H4 (cell line): ENCODE measurements around the gene HSD17B3. TPM values are rescaled to one million over a fixed set of nuclear protein-coding genes. Genes with fewer than 3 reads are reported as not detected.
A peak's percentile ranks its signal among the peaks of the same experiment; 100 is the strongest.
"Not testable (repeated sequence)": the region's sequence is repeated elsewhere in the genome, so short reads cannot be mapped to it uniquely, and the experiment has no call there.

Experiments
- DNase-seq: peaks from one replicate; pipeline ENCODE4 v3.0.0-alpha.2; 2015; ENCODE audit warnings: low spot score
- total RNA-seq: library from RNA; depleted of rRNA; stranded (reverse); fragments of >200 nt; shearing (Covaris generic); gene quantifications from 2 replicates; pipeline ENCODE4 v1.2.3, GENCODE V29; 2014

Gene HSD17B3
- total RNA-seq, 1 experiment from 2014 or later, result not detected

DNA sequence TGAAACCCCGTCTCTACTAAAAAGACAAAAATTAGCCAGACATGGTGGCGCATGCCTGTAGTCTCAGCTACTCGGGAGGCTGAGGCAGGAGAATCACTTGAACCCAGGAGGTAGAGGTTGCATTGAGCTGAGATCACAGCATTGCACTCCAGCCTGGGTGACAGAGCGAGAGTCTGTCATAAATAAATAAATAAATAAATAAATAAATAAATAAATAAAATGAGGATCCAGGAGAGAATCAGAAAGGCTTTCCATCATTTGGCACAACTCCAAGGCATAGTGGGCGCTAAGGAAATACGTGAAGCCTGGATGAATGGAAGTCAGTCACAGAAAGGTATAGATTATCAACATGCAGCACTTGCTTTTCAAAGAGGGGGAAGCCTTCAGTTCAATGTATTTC, 65.6 kb downstream of the HSD17B3 start:
- not testable (repeated sequence) for DNase-seq

- peak; percentile 31 for DNase-seq
These were observed 69.3 kb downstream of the HSD17B3 start for GRCh38 chr9:96232539-96233241.

DNA sequence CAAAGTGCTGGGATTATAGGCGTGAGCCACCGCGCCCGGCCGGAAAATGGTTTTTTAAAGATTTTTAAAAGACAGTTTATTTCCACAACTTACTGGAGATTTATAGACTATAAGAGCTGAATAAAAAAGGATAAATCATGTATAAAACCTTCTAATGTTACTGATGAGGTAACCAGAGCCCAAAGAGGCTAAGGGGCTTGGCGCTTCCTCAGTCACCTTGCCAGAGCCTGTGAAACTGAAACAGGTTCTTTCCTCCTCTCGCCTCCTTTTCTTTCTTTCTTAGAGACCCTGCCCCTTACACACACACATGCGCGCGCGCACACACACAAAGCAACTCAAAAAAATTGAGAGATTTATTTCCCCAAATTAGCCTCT, 69.8 kb downstream of the HSD17B3 start:
- no peak for DNase-seq

- no peak for DNase-seq
These were observed 72.0 kb downstream of the HSD17B3 start for GRCh38 chr9:96230002-96230401.

GRCh38 chr9:96222132-96222531, 79.8 kb downstream of the HSD17B3 start:
- DNase-seq, result no peak

DNA sequence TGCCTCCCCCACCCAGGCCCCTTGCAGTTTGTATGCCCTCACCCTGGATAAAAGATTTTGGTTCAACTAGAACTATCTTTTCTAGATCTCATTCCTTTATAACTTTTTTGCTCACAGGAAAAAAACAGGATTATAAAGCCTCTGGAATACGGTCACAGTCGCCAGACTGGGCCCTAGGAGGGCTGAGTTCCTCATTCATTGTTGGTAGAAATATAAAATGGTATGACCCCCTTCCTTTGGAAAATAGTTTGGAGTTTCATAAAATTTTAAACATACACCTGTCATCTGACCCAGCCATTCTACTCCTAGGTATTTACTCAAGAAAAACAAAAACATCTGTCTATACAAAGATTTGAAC, 82.1 kb downstream of the HSD17B3 start:
- no peak for DNase-seq

GRCh38 chr9:96219026-96219899, 82.7 kb downstream of the HSD17B3 start:
- no peak for DNase-seq

GRCh38 chr9:96217754-96218693, 84.0 kb downstream of the HSD17B3 start:
- DNase-seq, result peak; percentile 48

GRCh38 chr9:96217294-96217707, 84.7 kb downstream of the HSD17B3 start:
- DNase-seq, result no peak

- no peak for DNase-seq
These were observed 85.4 kb downstream of the HSD17B3 start for GRCh38 chr9:96216583-96216982.

DNA sequence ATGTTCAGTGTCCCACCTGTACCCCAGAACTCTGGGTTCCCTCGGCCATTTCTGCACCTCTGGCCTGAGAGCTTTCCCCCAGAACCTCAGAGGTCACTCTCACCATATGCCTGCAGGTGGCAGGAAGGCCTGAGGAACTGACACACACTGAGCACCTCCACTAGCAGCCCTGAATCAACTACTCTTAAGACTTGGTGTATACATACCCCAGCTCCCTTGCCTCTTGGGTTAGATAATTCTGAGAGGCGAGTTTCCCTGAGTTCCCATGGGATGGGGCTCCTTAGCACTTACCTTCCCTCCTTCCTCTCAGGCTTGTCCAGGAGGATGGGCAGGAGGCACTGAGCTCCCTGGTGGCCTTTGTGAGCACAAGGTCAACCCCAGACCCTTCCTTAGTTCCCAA, 86.1 kb downstream of the HSD17B3 start:
- DNase-seq, result no peak

GRCh38 chr9:96214635-96215034, 87.3 kb downstream of the HSD17B3 start:
- DNase-seq, result no peak

GRCh38 chr9:96209407-96210271, 92.3 kb downstream of the HSD17B3 start:
- DNase-seq, result peak; percentile 42

DNA sequence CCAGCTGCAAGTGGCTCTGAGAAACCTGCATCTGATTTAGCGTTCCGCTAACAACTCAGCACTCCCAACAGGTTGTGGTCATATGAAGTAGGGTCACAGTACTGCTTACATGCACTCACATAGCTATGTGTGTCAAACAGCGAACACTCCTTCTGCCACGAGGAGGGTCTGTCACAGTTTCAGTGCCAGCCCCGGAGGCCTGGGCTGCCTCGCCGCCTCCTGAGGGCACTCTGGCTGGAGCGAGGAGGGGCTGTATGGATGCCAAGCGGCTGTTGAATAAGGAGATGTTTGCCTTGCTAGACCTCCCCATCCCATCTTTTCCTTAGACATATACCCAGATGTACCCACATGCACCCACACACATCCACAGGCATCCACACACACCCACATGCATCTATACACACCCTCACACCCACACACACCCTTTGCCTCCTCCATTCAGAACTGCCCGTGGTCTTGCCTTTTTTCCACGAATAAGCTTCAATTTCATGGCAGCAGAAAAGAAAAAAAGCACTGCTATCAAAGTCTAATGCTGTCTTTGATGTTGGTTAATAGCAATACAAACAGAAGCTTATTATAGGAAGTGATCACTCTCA, 95.7 kb downstream of the HSD17B3 start:
- no peak for DNase-seq

DNA sequence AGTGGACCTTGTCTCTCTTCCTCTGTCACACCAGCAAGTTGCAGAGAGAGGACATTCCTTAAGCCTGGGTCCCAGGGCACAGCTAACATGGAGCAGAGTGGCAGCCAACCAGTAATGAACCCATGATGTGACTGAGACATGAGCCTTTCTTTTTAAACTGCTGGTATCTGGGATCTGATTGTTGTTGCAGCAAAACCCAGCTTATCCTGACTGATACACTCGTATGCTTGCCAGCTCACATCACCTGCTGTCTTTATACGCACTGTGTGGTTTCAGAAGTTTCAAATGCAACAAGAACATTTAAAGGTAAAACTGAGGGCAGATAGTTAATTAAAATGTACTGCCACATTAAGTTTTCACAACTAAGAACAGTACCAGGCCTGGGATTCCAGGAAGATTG, 97.1 kb downstream of the HSD17B3 start:
- no peak for DNase-seq

GRCh38 chr9:96203867-96204501, 98.0 kb downstream of the HSD17B3 start:
- DNase-seq, result no peak

DNA sequence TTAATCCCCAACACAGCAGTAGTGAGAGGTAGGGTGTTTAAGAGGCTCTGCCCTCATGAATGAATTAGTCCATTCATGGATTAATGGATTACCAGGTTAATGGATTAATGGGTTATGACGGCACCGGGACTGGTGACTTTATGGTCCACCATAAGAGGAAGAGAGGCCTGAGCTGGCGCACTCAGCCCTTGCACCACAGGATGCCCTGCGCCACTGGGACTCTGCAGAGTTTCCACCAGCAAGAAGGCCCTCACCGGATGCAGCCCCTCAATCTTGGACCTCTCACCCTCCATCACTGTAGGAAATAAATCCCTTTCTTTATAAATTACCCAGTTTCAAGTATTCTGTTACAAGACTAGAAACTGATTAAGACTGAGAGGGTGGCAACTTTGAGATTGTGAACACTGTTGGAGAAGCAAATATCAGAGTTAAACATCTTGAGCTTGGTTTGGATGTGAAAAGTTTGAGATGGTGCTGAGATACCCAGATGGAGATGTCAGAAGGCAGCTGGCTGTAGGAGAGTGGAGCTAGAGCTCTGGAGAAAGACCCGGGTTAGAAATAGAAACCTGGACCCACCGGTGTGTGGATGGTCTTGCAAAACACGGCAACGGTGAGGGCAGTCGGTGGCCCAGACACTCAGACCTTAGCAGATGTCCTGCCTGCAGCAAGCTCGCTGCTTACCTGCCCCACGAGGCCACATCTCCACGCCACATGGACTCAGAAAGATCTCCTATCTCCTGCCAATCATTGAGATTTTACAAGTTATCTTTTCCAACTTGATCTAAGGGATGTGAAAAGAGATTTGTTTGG, 98.8 kb downstream of the HSD17B3 start:
- no peak for DNase-seq

- no peak for DNase-seq
These were observed 100.8 kb downstream of the HSD17B3 start for GRCh38 chr9:96201140-96201539.

DNA sequence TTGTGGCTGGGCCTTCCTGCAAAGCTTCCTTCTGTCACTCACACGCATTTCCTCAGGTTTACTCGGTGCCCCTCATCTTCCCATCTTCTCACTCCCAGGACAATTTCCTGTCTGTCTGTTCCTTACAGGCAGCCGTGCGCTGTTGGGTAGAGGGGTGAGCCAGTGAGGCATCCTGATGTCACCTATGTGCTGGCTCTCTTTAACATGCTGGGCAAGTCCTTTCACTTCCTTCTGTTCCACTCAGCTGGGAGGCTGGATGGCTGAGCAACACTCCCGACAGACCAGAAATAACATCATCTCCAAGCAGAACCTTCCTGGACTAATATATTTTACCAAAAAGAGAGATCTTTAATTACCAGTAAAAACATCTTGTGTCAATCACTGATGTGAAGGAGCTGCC, 103.0 kb downstream of the HSD17B3 start:
- no peak for DNase-seq
